WI38 (cell line): ENCODE data around the gene LRP11.

ENCODE experiments used
- H3K4me3 ChIP-seq: 2 replicates; pipeline ENCODE4 v1.5.1; 2011; ENCODE audit warnings: low read depth, mild to moderate bottlenecking, control low read depth, low read length
- CTCF ChIP-seq: IDR thresholded peaks from 2 replicates; pipeline ENCODE4 v1.5.1; 2012; ENCODE audit warnings: low read depth, mild to moderate bottlenecking, control low read depth, low read length

LRP11 gene

GRCh38 chr6:149906405-149906804 lies 42.2 kb upstream of the LRP11 start:
- no peak for TF ChIP-seq CTCF
- no peak overlapping the region for H3K4me3 ChIP-seq

- no peak for TF ChIP-seq CTCF
- no peak overlapping the region for H3K4me3 ChIP-seq
Measured at GRCh38 chr6:149905911-149906371, 41.8 kb upstream of the LRP11 start.

DNA sequence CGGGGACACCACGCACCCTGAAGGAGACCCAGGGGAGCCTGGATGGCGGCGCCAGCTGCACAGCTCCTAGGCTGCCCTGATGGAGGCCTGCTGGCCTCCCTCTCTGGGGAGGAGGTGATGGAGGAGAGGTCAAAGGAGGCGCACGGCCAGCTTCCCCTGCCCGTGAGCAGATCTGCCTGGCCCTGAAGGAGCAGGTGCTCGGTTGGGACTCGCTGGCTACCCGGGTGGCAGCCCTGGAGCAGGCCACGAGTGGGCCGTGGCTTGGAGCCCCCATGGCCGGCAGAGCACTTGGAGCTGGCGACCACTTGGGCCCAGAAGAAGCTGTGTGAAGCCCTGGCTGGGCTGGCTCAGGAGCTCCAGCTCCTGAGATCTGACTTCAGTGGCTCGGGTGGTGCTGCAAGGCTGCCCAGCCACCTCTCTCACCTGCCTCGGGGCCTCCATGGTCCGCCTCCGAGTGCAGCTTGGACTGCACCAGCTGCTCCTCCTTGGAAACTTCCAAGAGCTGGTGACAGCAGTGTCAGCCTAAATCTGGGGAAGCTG lies 41.3 kb upstream of the LRP11 start:
- no peak for TF ChIP-seq CTCF
- no peak overlapping the region for H3K4me3 ChIP-seq

DNA sequence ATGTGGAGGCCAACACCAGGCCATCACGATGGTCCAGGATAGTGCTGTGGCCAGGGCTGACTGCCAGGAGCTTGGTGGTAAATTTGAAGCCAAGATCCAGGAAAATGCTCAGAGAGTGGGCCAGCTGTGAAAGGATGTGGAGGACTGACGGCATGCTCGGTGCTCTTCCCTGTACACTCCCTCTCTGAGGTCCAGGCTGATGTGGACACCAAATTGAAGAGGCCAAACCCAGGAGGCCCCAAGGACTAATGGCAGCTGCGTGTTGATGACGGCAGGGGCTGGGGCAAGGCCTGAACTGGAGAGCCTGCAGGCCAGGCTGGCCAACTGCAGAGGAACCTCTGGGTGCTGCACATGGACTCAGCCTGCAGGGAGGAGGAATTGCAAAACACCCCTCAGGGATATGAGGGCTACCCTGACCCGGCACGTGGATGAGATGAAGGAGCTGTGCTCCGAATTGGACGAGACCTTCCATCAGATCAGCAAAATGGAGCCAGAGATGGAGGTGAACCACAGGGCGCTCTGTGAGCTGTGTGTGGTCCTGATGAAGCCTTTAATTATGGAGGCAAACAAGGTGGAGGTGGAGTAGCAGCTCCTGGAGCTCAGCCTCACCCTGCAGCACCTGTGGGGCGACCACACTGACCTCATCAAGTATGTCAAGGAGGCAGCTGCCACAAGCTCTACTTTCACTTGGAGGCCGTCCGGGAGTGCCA lies 40.7 kb upstream of the LRP11 start:
- TF ChIP-seq CTCF, result no peak
- H3K4me3 ChIP-seq, result no peak overlapping the region

DNA sequence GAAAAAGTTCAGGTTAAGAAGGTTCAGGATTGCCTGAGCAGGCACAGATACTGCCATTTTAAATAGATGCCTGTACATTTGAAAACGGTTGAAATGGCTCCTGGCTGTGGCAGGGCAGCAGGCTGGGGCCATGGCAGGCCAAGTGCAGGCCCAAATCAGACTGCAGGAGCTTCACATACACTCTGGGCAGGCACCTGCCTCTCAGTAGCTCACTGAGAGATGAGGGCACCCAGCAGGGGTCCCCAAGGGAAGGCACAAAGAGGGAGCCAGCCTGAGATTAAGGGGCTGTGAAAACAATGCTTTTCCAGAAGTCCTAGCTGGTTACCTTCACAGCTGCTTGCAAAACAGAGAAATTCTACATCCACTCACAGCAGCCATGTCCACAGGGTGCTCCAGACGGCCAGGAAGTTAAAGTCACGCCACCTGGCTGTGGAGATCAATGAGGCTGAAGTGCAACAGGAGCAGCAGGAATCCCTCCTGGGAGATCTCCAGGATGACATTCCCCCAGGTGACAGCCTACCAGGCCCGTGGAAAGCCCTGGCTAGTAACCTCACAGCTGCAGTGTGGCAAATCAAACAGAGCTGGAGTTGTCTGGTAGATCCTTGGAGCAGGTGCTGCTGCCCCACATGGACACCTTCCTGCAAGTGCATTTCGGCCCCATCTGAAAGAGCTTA lies 39.9 kb upstream of the LRP11 start:
- no peak overlapping the region for H3K4me3 ChIP-seq
- TF ChIP-seq CTCF, result no peak

DNA sequence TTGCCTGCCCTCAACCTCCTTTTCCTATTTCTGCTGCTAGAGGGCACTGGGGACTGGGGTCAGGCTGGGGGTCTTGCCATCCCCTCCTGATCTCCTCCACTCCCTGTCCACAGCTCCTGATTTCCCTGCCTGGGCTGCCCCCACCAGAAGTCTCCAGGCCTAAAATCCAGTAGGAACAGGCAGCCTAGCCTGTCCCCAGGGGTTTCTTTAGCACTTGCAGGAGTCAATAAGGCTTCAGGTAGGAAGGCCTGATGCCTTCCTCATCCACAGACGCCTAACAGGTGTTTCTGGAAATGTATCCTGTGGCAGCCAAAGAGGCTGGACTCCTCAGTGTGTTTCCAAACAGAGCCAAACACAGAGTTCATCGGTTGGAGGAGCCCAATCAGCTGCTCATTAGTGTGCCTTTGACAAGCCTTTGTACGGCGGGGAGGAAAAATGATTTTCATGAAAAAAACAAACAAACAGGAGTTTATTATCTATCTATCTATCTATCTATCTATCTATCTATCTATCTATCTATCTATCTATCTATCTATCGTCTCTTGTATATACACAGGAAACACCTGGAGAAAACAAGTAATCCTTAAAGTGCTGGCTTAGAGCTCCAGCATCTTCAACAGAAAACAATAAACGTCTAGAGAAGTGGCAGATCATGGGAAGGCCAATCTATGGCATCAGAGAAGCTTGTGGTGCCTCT lies 37.4 kb upstream of the LRP11 start:
- H3K4me3 ChIP-seq, result no peak overlapping the region
- TF ChIP-seq CTCF, result no peak
